ENCODE results near the gene EXOC4.
"Not testable (repeated sequence)": the region's sequence is repeated elsewhere in the genome, so short reads cannot be mapped to it uniquely, and the experiment has no call there.

EXOC4 gene

GRCh38 chr7:134062460-134062859, 809.6 kb downstream of the EXOC4 start:
- DNase-seq: no peak

- DNase-seq: no peak
These were observed 812.5 kb downstream of the EXOC4 start for GRCh38 chr7:134065415-134065814.

GRCh38 chr7:134067164-134067563, 814.3 kb downstream of the EXOC4 start:
- no peak for DNase-seq

GRCh38 chr7:134068670-134069069, 815.8 kb downstream of the EXOC4 start:
- no peak for DNase-seq

GRCh38 chr7:134069187-134069586, 816.3 kb downstream of the EXOC4 start:
- DNase-seq: no peak

GRCh38 chr7:134070673-134071072, 817.8 kb downstream of the EXOC4 start:
- no peak for DNase-seq

GRCh38 chr7:134071355-134072331, 818.8 kb downstream of the EXOC4 start:
- no peak for DNase-seq

GRCh38 chr7:134073276-134073675, 820.4 kb downstream of the EXOC4 start:
- no peak for DNase-seq

GRCh38 chr7:134075799-134076198, 822.9 kb downstream of the EXOC4 start:
- no peak for DNase-seq

GRCh38 chr7:134077560-134077959, 824.7 kb downstream of the EXOC4 start:
- not testable (repeated sequence) for DNase-seq

GRCh38 chr7:134078991-134079390, 826.1 kb downstream of the EXOC4 start:
- no peak for DNase-seq

GRCh38 chr7:134081695-134082094, 828.8 kb downstream of the EXOC4 start:
- no peak for DNase-seq

GRCh38 chr7:134083766-134084487, 831.0 kb downstream of the EXOC4 start:
- DNase-seq: peak in 3 of 58 donors; percentile 6 to 18 (median 14)

- DNase-seq: no peak
These were observed 831.7 kb downstream of the EXOC4 start for GRCh38 chr7:134084488-134085144.

GRCh38 chr7:134085311-134085710, 832.4 kb downstream of the EXOC4 start:
- DNase-seq: peak in 2 of 58 donors; percentile 21 to 24

- DNase-seq: no peak
These were observed 834.3 kb downstream of the EXOC4 start for GRCh38 chr7:134086998-134087735.

- DNase-seq: no peak
These were observed 835.3 kb downstream of the EXOC4 start for GRCh38 chr7:134088199-134088598.

GRCh38 chr7:134089446-134089845, 836.6 kb downstream of the EXOC4 start:
- DNase-seq: no peak

- DNase-seq: no peak
These were observed 845.2 kb downstream of the EXOC4 start for GRCh38 chr7:134098072-134098471.

GRCh38 chr7:134101716-134102115, 848.8 kb downstream of the EXOC4 start:
- DNase-seq: no peak

- no peak for DNase-seq
These were observed 851.3 kb downstream of the EXOC4 start for GRCh38 chr7:134104166-134104565.
